HG03196 (cell line): ENCODE measurements around the gene ACTN4.
"Not testable (repeated sequence)": the region's sequence is repeated elsewhere in the genome, so short reads cannot be mapped to it uniquely, and the experiment has no call there.

Experiments
- ATAC-seq: cut with Tn5 transposase; IDR thresholded peaks from one replicate; pipeline ENCODE4 v1.9.1; 2021; ENCODE audit not compliant: unreplicated experiment

The ACTN4 gene

GRCh38 chr19:38647368-38647965 is at the start of gene ACTN4:
Gene ACTN4 (plus strand): TSS chr19:38647649. CDS start chr19:38647746, 97 bp downstream.
- peak; percentile 87 for ATAC-seq

GRCh38 chr19:38599722-38600121 is 47.7 kb upstream of the ACTN4 start:
- no peak for ATAC-seq

- not testable (repeated sequence) for ATAC-seq
Observed at GRCh38 chr19:38602856-38603255, 44.6 kb upstream of the ACTN4 start.

- no peak for ATAC-seq
Observed at GRCh38 chr19:38606131-38606530, 41.3 kb upstream of the ACTN4 start.

- no peak for ATAC-seq
Observed at GRCh38 chr19:38614289-38614688, 33.2 kb upstream of the ACTN4 start.

- no peak for ATAC-seq
Observed at GRCh38 chr19:38615007-38615581, 32.4 kb upstream of the ACTN4 start.

- no peak for ATAC-seq
Observed at GRCh38 chr19:38616265-38616664, 31.2 kb upstream of the ACTN4 start.

GRCh38 chr19:38617283-38617763 is 30.1 kb upstream of the ACTN4 start:
- peak; percentile 0 for ATAC-seq

GRCh38 chr19:38617764-38618589 is 29.5 kb upstream of the ACTN4 start, which contains the start of gene MAP4K1:
Gene MAP4K1 (minus strand): TSS chr19:38617953. CDS start chr19:38617895, 58 bp downstream.
- ATAC-seq: peak; percentile 60

- peak; percentile 64 for ATAC-seq
Observed at GRCh38 chr19:38618590-38619360, 28.7 kb upstream of the ACTN4 start, which contains the start of gene EIF3K. Gene EIF3K (plus strand): TSS chr19:38619188. CDS start chr19:38619269, 81 bp downstream.

GRCh38 chr19:38619361-38620174 is 27.9 kb upstream of the ACTN4 start:
- no peak for ATAC-seq

- ATAC-seq: no peak
Observed at GRCh38 chr19:38624822-38625221, 22.6 kb upstream of the ACTN4 start.

GRCh38 chr19:38626401-38626800 is 21.0 kb upstream of the ACTN4 start:
- no peak for ATAC-seq

GRCh38 chr19:38629568-38629967 is 17.9 kb upstream of the ACTN4 start:
- ATAC-seq: no peak

GRCh38 chr19:38631301-38631700 is 16.1 kb upstream of the ACTN4 start:
- ATAC-seq: not testable (repeated sequence)

GRCh38 chr19:38631811-38632475 is 15.5 kb upstream of the ACTN4 start:
- not testable (repeated sequence) for ATAC-seq

GRCh38 chr19:38632476-38633213 is 14.8 kb upstream of the ACTN4 start:
- no peak for ATAC-seq

GRCh38 chr19:38634757-38635482 is 12.5 kb upstream of the ACTN4 start:
- no peak for ATAC-seq
